Smooth muscle cell of the pulmonary artery (primary cell): ENCODE results near the gene YTHDC1. TPM values are rescaled to one million over a fixed set of nuclear protein-coding genes. Genes with fewer than 3 reads are reported as not detected.

Source experiments
- total RNA-seq: library from RNA; depleted of rRNA; stranded (reverse); fragments of >200 nt; gene quantifications from 2 replicates; pipeline ENCODE4 v1.2.3, GENCODE V29; 2014

YTHDC1 gene
- total RNA-seq = 30.4 and 31.6 TPM in 2 replicates

GRCh38 chr4:68349649-68350360, at the start of gene YTHDC1:
Gene YTHDC1 (minus strand): TSS chr4:68350090. CDS start chr4:68349753, 337 bp downstream.

Other genes with a start within 250 kb of the YTHDC1 start
- not detected in 2 replicates for gene TMPRSS11F, start 220.2 kb downstream of the YTHDC1 start, total RNA-seq
- gene TMPRSS11B, start 104.4 kb downstream of the YTHDC1 start, total RNA-seq = not detected in 2 replicates
- gene TMPRSS11E, start 97.4 kb upstream of the YTHDC1 start, total RNA-seq = not detected in 2 replicates
- gene UGT2B17, start 226.2 kb upstream of the YTHDC1 start, total RNA-seq = not detected in 2 replicates